Lung (tissue), 12 donors: ENCODE data around the gene PGS1. TPM values are rescaled to one million over a fixed set of nuclear protein-coding genes. Genes with fewer than 3 reads are reported as not detected.

Experiments used
- ATAC-seq: fragments of 200-7000 bp; cut with Tn5 transposase; one replicate; pipeline ENCODE4 v1.9.1; 2020; ENCODE audit warnings: moderate number of reproducible peaks; ENCODE audit not compliant: insufficient read depth, low FRiP score
- DNase-seq, 3 donors: peaks; one replicate each; pipeline ENCODE4 v3.0.0-alpha.2; 2013 to 2017
- H3K27ac ChIP-seq, 2 donors: one replicate each; pipeline ENCODE4 v1.5.1; 2013; ENCODE audit warnings: mild to moderate bottlenecking in 2 of 2, moderate library complexity in 2 of 2, control low read depth in 1 of 2, inconsistent platforms in 1 of 2, low read depth in 1 of 2, low read length in 1 of 2
- H3K27me3 ChIP-seq, 3 donors: one replicate each; pipeline ENCODE4 v1.5.1; 2013; ENCODE audit warnings: low read length in 2 of 3; ENCODE audit not compliant: control insufficient read depth in 3 of 3, insufficient read depth in 3 of 3
- H3K36me3 ChIP-seq, 4 donors: one replicate each; pipeline ENCODE4 v1.5.1; 2013; ENCODE audit warnings: low read length in 4 of 4, mild to moderate bottlenecking in 1 of 4, moderate library complexity in 1 of 4; ENCODE audit not compliant: control insufficient read depth in 4 of 4, insufficient read depth in 4 of 4
- H3K4me1 ChIP-seq, 5 donors: one replicate each; pipeline ENCODE4 v1.5.1; 2013; ENCODE audit warnings: low read length in 5 of 5, mild to moderate bottlenecking in 2 of 5, moderate library complexity in 1 of 5; ENCODE audit not compliant: control insufficient read depth in 5 of 5, insufficient read depth in 5 of 5
- H3K4me3 ChIP-seq: one replicate; pipeline ENCODE4 v1.5.1; 2013; ENCODE audit warnings: mild to moderate bottlenecking, control low read depth, moderate library complexity
- H3K9ac ChIP-seq, 2 donors: one replicate each; pipeline ENCODE4 v1.5.1; 2013; ENCODE audit warnings: low read length in 2 of 2, control low read depth in 1 of 2; ENCODE audit not compliant: insufficient read depth in 1 of 2
- H3K9me3 ChIP-seq, 4 donors: one replicate each; pipeline ENCODE4 v1.5.1; 2013; ENCODE audit warnings: low read length in 3 of 4, mild to moderate bottlenecking in 1 of 4, moderate library complexity in 1 of 4; ENCODE audit not compliant: control insufficient read depth in 4 of 4, insufficient read depth in 3 of 4
- CTCF ChIP-seq: IDR thresholded peaks from 2 replicates; pipeline ENCODE4 v1.5.1; 2012; ENCODE audit warnings: mild to moderate bottlenecking; ENCODE audit errors: control extremely low read depth, extremely low read depth
- WGBS, 2 donors: extraction: QIAGEN DNeasy Blood & Tissue Kit; methylation state at CpG; one replicate each; pipeline ENCODE4 v1.1.7; 2013; 5-methylcytosine and 5-hydroxymethylcytosine counted together
- polyA plus RNA-seq, 2 donors: library from polyadenylated mRNA; stranded (reverse); fragments of 200-250 nt; gene quantifications; one replicate each; pipeline ENCODE4 v1.2.1, GENCODE V29; 2013
- total RNA-seq, 2 donors: library from RNA; depleted of rRNA in 1 of 2; stranded (reverse); fragments of >200 nt in 1 of 2; gene quantifications; one replicate each; pipeline ENCODE4 v1.2.1, GENCODE V29; 2014 to 2021
- donor health status: control.
- donor health status: control.
- donor health status: Bipolar disorder and iron deficiency.
- donor health status: healthy.
- donor health status: DM: yes; HTN: yes; CAD: no.

The PGS1 gene
- total and polyA plus RNA-seq, 4 donors: 44.9 to 104 (median 94.3) TPM

- Histone ChIP-seq H3K9me3 (no peaks in the 10 kb centered on the region), H3K9ac (no peak overlapping the region), H3K4me3 (no peak overlapping the region), H3K27ac (no peak overlapping the region), H3K36me3 (no peaks in the 10 kb centered on the region), H3K27me3 (peaks cover 0 to 2% (median 0%) of the 10 kb centered on the region in 3 donors), H3K4me1 (no peaks in the 10 kb centered on the region)
- TF ChIP-seq CTCF: no peak
- no peak for DNase-seq
- 53 to 64% methylated on average over 20 of the region's 20 CpGs for WGBS, 2 donors
- no peak for ATAC-seq
Observed at GRCh38 chr17:78450696-78451345, 72.4 kb downstream of the PGS1 start.

GRCh38 chr17:78451753-78452152 lies 73.3 kb downstream of the PGS1 start:
- no peak for DNase-seq
- peaks cover 0 to 2% (median 0%) of the 10 kb centered on the region in 3 donors for H3K27me3 ChIP-seq
- no peaks in the 10 kb centered on the region for H3K9me3 ChIP-seq
- no peaks in the 10 kb centered on the region for H3K4me1 ChIP-seq
- WGBS, 2 donors: 87 to 95% methylated on average over 7 of the region's 7 CpGs
- H3K36me3 ChIP-seq: no peaks in the 10 kb centered on the region
- TF ChIP-seq CTCF: no peak
- H3K9ac ChIP-seq: no peak overlapping the region
- no peak for ATAC-seq
- H3K4me3 ChIP-seq: no peak overlapping the region
- no peak overlapping the region for H3K27ac ChIP-seq

GRCh38 chr17:78454346-78454745 lies 75.9 kb downstream of the PGS1 start:
- no peak overlapping the region for H3K27ac ChIP-seq
- no peak for ATAC-seq
- no peak for DNase-seq
- no peak overlapping the region for H3K9ac ChIP-seq
- H3K27me3 ChIP-seq: peaks cover 0 to 2% (median 0%) of the 10 kb centered on the region in 3 donors
- WGBS, 2 donors: 95 to 96% methylated on average over 20 of the region's 20 CpGs
- no peak for TF ChIP-seq CTCF
- no peaks in the 10 kb centered on the region for H3K4me1 ChIP-seq
- no peak overlapping the region for H3K4me3 ChIP-seq
- H3K36me3 ChIP-seq: no peaks in the 10 kb centered on the region
- H3K9me3 ChIP-seq: no peaks in the 10 kb centered on the region

GRCh38 chr17:78458091-78458490 lies 79.6 kb downstream of the PGS1 start:
- Histone ChIP-seq H3K4me3 (no peak overlapping the region), H3K27me3 (no peaks in the 10 kb centered on the region), H3K4me1 (no peaks in the 10 kb centered on the region), H3K36me3 (no peaks in the 10 kb centered on the region), H3K27ac (no peak overlapping the region), H3K9me3 (no peaks in the 10 kb centered on the region), H3K9ac (no peak overlapping the region)
- TF ChIP-seq CTCF: no peak
- WGBS, 2 donors: 86 to 94% methylated on average over 10 of the region's 10 CpGs
- ATAC-seq (no peak), DNase-seq (no peak)
